HCT116 (cell line): Measurements from ENCODE around the gene KRT6A. TPM values are rescaled to one million over a fixed set of nuclear protein-coding genes. Genes with fewer than 3 reads are reported as not detected.

Experiments
- ATAC-seq: fragments of 200-7000 bp; cut with Tn5 transposase; 2 replicates; pipeline ENCODE4 v1.9.1; 2020; ENCODE audit warnings: mild to moderate bottlenecking, moderate library complexity
- BruUV-seq: library from RNA; stranded (reverse); fragments of 400-500 nt; replicated peaks from 2 replicates; lab custom pipeline; 2021; lab: Mats Ljungman, UMichigan
- CTCF ChIA-PET: fragments of 300-600 bp; sonication (Branson Sonifier 250); formaldehyde crosslinking; loops from one replicate; lab custom pipeline; 2021; ENCODE audit warnings: antibody characterized with exemption; lab: Charles Lee
- POLR2A ChIA-PET: fragments of 300-600, 350-600 bp; sonication (Branson Sonifier 250); formaldehyde crosslinking; loops from one replicate; lab custom pipeline; 2021; ENCODE audit warnings: antibody characterized with exemption; lab: Charles Lee
- RAD21 ChIA-PET, 2 experiments: fragments of 300-600 bp; sonication (Branson Sonifier 250); formaldehyde crosslinking; loops; one replicate each; lab custom pipeline; 2023; ENCODE audit warnings: low total read pairs in 2 of 2; ENCODE audit not compliant: uncharacterized antibody in 2 of 2, unreplicated experiment in 2 of 2, low non-redundant PET in 1 of 2; lab: Charles Lee
- DNase-seq: peaks from one replicate; pipeline ENCODE4 v3.0.0-alpha.2; 2010; ENCODE audit warnings: low read depth, low spot score
- H2AFZ ChIP-seq: fragments of 200-600 bp; shearing (Covaris generic), sonication (generic); 2 replicates; pipeline ENCODE4 v1.6.1; 2017; ENCODE audit warnings: low read depth, mixed run types, mixed read lengths, antibody characterized with exemption, low read length; ENCODE audit not compliant: poor library complexity, severe bottlenecking
- H3K27ac ChIP-seq: 2 replicates; pipeline ENCODE4 v1.5.1; 2012; ENCODE audit warnings: low read depth, low read length
- H3K27me3 ChIP-seq: fragments of 200-600 bp; sonication (generic); 2 replicates; pipeline ENCODE4 v1.6.1; 2016; ENCODE audit warnings: mixed run types, low read length, mixed read lengths; ENCODE audit not compliant: insufficient read depth
- H3K36me3 ChIP-seq, 2 experiments: fragments of 200-500 bp in 1 of 2; fragments of 200-600 bp in 1 of 2; sonication (Bioruptor generic) in 1 of 2; sonication (generic) in 1 of 2; 2 replicates each; pipeline versions ENCODE4 v1.5.1 to v1.6.1; 2014 to 2016; ENCODE audit warnings: low read length in 2 of 2, inconsistent platforms in 1 of 2, mixed read lengths in 1 of 2, mixed run types in 1 of 2; ENCODE audit not compliant: insufficient read depth in 2 of 2, control insufficient read depth in 1 of 2
- H3K4me1 ChIP-seq, 2 experiments: fragments of 200-600 bp in 1 of 2; sonication (generic) in 1 of 2; 2 replicates each; pipeline versions ENCODE4 v1.5.1 to v1.6.1; 2012 to 2017; ENCODE audit warnings: low read length in 2 of 2, inconsistent platforms in 1 of 2, mild to moderate bottlenecking in 1 of 2, mixed read lengths in 1 of 2, mixed run types in 1 of 2, moderate library complexity in 1 of 2; ENCODE audit not compliant: insufficient read depth in 2 of 2, control insufficient read depth in 1 of 2
- H3K4me2 ChIP-seq: fragments of 200-600 bp; sonication (generic); 2 replicates; pipeline ENCODE4 v1.6.1; 2017; ENCODE audit warnings: mixed run types, low read length, mixed read lengths
- H3K4me3 ChIP-seq, 2 experiments: fragments of 200-600 bp in 1 of 2; sonication (generic) in 1 of 2; replicated peaks in 1 of 2; 2 replicates each; pipeline ENCODE4 v1.5.1; 2011 to 2016; ENCODE audit warnings: low read length in 2 of 2, control low read depth in 1 of 2, low read depth in 1 of 2, mild to moderate bottlenecking in 1 of 2, mixed read lengths in 1 of 2, mixed run types in 1 of 2
- H3K79me2 ChIP-seq: fragments of 200-600 bp; sonication (generic); 2 replicates; pipeline ENCODE4 v1.6.1; 2017; ENCODE audit warnings: mild to moderate bottlenecking, mixed run types, low read length, moderate library complexity, mixed read lengths; ENCODE audit not compliant: insufficient read depth
- H3K9ac ChIP-seq: fragments of 200-600 bp; sonication (generic); 2 replicates; pipeline ENCODE4 v1.6.1; 2016; ENCODE audit warnings: low read length, mixed read lengths
- H3K9me2 ChIP-seq: fragments of 200-600 bp; sonication (generic), shearing (Covaris generic); 2 replicates; pipeline ENCODE4 v1.6.1; 2017; ENCODE audit warnings: mixed run types, mild to moderate bottlenecking, moderate library complexity; ENCODE audit not compliant: insufficient read depth
- H3K9me3 ChIP-seq, 2 experiments: fragments of 200-500 bp in 1 of 2; fragments of 200-600 bp in 1 of 2; sonication (Bioruptor generic) in 1 of 2; sonication (generic) in 1 of 2; 2 replicates each; pipeline ENCODE4 v1.6.1; 2014 to 2017; ENCODE audit warnings: low read length in 2 of 2, mixed read lengths in 2 of 2, inconsistent platforms in 1 of 2, low read depth in 1 of 2, mild to moderate bottlenecking in 1 of 2, mixed run types in 1 of 2, moderate library complexity in 1 of 2; ENCODE audit not compliant: control insufficient read depth in 1 of 2, insufficient read depth in 1 of 2
- H4K20me1 ChIP-seq: fragments of 200-600 bp; sonication (generic), shearing (Covaris generic); 2 replicates; pipeline ENCODE4 v1.6.1; 2017; ENCODE audit warnings: mixed run types, mild to moderate bottlenecking, moderate library complexity; ENCODE audit not compliant: insufficient read depth
- ATF3 ChIP-seq: IDR thresholded peaks from 2 replicates; pipeline ENCODE4 v1.6.1; 2012
- CBX3 ChIP-seq: IDR thresholded peaks from 2 replicates; pipeline ENCODE4 v1.6.1; 2012; ENCODE audit warnings: low read depth
- CEBPB ChIP-seq: IDR thresholded peaks from 2 replicates; pipeline ENCODE4 v1.6.1; 2012; ENCODE audit warnings: low read depth
- EGR1 ChIP-seq: IDR thresholded peaks from 2 replicates; pipeline ENCODE4 v1.6.1; 2012; ENCODE audit warnings: low read depth
- JUND ChIP-seq: IDR thresholded peaks from 2 replicates; pipeline ENCODE4 v1.6.1; 2012
- SIN3A ChIP-seq: IDR thresholded peaks from 2 replicates; pipeline ENCODE4 v1.6.1; 2012; ENCODE audit warnings: low read depth
- SP1 ChIP-seq: IDR thresholded peaks from 2 replicates; pipeline ENCODE4 v1.6.1; 2012; ENCODE audit warnings: low read depth
- SRF ChIP-seq: IDR thresholded peaks from 2 replicates; pipeline ENCODE4 v1.6.1; 2012; ENCODE audit warnings: low read depth
- YY1 ChIP-seq: IDR thresholded peaks from 2 replicates; pipeline ENCODE4 v1.6.1; 2011; ENCODE audit warnings: low read length, low read depth, moderate library complexity, mild to moderate bottlenecking; ENCODE audit not compliant: insufficient replicate concordance; ENCODE audit errors: extremely low read depth
- intact Hi-C: fragments of 100-400 bp; cut with micrococcal nuclease; formaldehyde crosslinking; loops from 2 replicates; pipeline ENCODE4 v1.10.0; 2022
- total RNA-seq: library from RNA; stranded (reverse); gene quantifications from one replicate; pipeline ENCODE4 v1.2.1, GENCODE V29; 2021; ENCODE audit not compliant: unreplicated experiment
- TF ChIP-seq, protein P1 (sequence below): IDR thresholded peaks from 2 replicates; pipeline ENCODE4 v1.6.1; 2012; ENCODE audit warnings: low read depth

The KRT6A gene
- total RNA-seq, 1 experiment from 2014 or later = 0.66 TPM

- H3K4me3 ChIP-seq = no peak overlapping the region
- no peak overlapping the region for H2AFZ ChIP-seq
- no peaks in the 10 kb centered on the region for H3K9me3 ChIP-seq
- H3K4me1 ChIP-seq = peaks cover 0 to 16% of the 10 kb centered on the region in 2 experiments; a peak in 2 of 4 replicates
- H3K4me2 ChIP-seq = no peak overlapping the region
- ChIA-PET POLR2A (no interaction called here), RAD21 (no interaction called here), CTCF (no interaction called here)
- no peak overlapping the region for H3K27ac ChIP-seq
- BruUV-seq = no TSS peak
- no peaks in the 10 kb centered on the region for H4K20me1 ChIP-seq
- H3K27me3 ChIP-seq = no peaks in the 10 kb centered on the region
- DNase-seq = no peak
- H3K9me2 ChIP-seq = no peaks in the 10 kb centered on the region
- no peak for ATAC-seq
- intact Hi-C loops = no loop called here
- H3K9ac ChIP-seq = no peak overlapping the region
- TF ChIP-seq, protein P1, sequence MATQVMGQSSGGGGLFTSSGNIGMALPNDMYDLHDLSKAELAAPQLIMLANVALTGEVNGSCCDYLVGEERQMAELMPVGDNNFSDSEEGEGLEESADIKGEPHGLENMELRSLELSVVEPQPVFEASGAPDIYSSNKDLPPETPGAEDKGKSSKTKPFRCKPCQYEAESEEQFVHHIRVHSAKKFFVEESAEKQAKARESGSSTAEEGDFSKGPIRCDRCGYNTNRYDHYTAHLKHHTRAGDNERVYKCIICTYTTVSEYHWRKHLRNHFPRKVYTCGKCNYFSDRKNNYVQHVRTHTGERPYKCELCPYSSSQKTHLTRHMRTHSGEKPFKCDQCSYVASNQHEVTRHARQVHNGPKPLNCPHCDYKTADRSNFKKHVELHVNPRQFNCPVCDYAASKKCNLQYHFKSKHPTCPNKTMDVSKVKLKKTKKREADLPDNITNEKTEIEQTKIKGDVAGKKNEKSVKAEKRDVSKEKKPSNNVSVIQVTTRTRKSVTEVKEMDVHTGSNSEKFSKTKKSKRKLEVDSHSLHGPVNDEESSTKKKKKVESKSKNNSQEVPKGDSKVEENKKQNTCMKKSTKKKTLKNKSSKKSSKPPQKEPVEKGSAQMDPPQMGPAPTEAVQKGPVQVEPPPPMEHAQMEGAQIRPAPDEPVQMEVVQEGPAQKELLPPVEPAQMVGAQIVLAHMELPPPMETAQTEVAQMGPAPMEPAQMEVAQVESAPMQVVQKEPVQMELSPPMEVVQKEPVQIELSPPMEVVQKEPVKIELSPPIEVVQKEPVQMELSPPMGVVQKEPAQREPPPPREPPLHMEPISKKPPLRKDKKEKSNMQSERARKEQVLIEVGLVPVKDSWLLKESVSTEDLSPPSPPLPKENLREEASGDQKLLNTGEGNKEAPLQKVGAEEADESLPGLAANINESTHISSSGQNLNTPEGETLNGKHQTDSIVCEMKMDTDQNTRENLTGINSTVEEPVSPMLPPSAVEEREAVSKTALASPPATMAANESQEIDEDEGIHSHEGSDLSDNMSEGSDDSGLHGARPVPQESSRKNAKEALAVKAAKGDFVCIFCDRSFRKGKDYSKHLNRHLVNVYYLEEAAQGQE = no peak
- TF ChIP-seq YY1 (no peak), JUND (no peak), CEBPB (no peak), SRF (no peak), SIN3A (no peak), EGR1 (no peak), ATF3 (no peak), SP1 (no peak), CBX3 (no peak)
- H3K79me2 ChIP-seq = no peaks in the 10 kb centered on the region
- no peaks in the 10 kb centered on the region for H3K36me3 ChIP-seq
Observed at GRCh38 chr12:52529417-52529816, 36.4 kb upstream of the KRT6A start.
